NCI-H748 (cell line): ENCODE data around the gene SDF2L1.
"Not testable (repeated sequence)": the region's sequence is repeated elsewhere in the genome, so short reads cannot be mapped to it uniquely, and the experiment has no call there.

Source experiments
- DNase-seq: peaks from one replicate; lab custom pipeline; 2025; ENCODE audit not compliant: unreplicated experiment; lab: John Stamatoyannopoulos, UW

SDF2L1 gene

DNA sequence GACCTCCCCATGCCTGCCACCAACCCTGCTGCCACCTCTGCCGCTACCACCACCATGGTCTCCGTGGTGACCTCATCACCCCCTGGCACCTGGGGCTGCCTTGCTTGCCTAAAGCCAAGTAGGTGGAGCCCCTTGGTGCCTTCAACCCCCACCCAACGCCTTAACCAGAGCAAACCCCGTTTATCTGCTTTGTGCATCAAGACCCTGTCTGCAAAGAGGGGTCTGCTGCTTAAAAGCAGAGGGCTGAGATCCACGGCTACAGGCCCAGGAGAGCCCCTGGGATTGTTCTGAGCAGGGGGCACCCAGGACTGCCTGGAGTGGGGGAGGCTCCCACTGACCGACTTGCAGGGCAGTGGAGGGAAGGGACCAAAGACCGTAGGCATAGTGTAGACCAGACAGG is 18.8 kb downstream of the SDF2L1 start:
- no peak for DNase-seq

DNA sequence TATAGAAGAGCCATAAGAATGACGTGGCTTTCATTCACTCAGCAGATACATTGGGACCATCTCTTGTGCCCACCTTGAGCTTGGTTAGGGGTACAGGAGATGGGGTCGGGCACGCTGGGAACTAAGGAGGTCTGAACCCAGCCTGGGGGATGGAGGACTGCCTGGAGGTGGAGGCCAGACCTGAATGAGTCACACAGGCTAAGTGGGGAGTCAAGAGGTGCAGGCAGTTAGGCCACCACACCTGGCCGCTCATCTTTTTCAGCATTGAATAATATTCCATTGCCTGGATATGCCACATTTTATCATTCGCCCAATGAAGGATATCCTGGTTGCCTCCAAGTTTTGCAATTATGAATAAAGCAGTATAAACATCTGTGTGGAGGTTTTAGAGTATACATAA is 19.9 kb downstream of the SDF2L1 start:
- no peak for DNase-seq

DNA sequence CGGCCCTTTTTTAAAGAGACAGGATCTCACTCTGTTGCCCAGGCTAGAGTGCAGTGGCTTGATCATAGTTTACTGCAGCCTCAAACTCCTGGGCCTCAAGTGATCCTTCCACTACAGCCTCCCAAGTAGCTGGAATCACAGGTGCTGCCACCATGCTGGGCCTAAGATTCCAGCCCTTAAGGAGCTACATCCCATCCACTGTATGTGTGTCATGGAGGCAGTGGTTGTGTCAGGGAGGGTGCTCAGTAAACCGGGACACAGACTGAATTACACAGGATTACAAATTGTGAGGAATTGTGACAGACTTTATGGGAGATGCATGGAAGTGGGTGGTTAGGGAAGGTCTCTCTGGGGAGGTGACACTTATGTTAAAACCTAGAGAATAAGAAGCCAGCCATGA is 21.6 kb downstream of the SDF2L1 start:
- no peak for DNase-seq

DNA sequence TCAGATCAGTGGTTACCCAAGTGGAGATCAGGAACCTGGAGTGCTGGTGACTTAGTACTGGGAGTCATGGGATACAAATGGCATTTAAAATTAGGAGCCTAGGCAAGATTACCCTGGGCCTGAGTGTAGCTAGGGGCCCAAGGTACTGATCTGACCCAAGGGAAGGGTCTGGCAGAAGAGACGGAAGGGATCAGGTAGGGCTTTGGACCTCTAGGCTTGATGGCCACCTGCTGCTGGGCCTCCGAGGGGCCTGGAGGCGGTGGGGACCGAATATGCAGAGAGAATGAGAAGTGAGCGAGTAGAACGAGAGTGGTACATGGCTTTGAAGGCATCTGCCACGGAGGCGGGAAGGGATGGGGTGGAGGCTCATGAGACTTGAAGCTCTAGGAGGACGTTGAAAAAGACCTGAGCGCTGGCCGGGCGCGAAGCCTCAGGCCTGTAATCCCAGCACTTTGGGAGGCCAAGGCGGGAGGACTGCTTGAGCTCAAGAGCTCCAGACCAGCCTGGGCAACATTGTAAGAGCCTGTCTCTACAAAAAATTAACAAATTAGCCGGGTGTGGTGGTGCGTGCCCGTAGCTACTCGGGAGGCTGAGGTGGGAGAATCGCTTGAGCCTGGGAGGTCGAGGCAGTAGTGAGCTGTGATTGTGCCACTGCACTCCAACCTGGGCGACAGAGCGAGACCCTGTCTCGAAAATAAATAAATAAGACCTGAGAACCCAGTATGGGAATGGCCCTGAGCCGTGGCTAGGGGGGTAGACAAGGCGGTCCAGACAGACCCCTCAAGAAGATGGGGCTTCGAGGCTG is 23.1 kb downstream of the SDF2L1 start:
- no peak for DNase-seq

DNA sequence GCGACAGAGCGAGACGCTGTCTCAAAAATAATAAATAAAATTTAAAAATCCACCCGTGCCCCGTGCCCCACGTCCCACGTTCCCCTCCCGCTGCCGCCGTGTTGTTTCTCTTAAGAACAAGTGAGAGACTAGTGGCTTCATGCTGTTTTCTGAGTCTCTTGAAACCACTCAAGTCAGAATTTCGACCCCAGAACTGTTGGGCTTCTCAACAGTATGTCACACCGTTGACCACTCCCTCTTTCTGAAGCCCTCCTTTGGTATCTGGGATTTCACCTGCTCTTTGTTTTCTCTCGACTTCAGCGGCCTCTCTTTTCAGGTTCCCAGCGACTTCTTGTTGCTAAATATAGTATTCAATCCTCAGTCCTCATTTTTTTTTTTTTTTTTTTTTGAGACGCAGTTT is 24.7 kb downstream of the SDF2L1 start:
- DNase-seq: no peak

DNA sequence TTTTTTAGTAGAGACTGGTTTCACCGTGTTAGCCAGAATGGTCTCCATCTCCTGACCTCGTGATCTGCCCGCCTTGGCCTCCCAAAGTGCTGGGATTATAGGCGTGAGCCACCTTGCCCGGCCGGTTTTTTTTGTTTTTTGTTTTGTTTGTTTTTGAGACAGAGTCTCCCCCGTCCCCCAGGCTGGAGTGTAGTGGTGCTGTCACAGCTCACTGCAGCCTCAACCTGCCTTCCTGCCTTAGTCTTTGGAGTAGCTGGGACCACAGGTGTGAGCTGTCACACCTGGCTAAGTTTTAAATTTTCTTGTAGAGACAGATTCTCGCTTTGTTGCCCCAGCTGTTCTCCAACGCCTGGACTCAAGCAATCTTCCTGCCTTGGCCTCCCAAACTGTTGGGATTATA is 26.9 kb downstream of the SDF2L1 start:
- no peak for DNase-seq

DNA sequence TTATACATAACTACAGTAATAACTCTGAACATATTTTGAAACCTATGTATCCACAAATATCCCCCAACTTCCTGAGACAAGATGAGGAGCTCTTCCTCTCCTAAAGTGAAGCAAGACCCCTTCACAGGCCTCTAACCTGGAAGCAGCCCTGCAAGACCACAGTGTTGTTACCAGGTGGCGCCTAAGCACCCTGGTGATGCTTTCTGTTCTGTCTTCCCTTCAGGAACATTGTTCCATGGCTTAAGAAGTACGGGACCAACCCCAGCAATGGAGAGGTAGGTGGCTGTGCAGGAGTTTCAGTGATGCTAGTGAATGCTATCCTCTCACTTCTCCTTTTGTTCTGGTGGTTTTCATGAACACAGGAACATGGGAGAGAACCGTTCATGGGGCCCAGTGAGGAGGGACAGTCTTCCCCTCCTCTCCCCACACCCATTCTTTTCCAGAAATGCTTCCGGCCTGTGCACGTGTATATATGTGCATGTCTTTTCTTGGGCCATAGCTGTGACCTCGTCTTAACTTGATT is 30.1 kb downstream of the SDF2L1 start:
- DNase-seq: no peak

DNA sequence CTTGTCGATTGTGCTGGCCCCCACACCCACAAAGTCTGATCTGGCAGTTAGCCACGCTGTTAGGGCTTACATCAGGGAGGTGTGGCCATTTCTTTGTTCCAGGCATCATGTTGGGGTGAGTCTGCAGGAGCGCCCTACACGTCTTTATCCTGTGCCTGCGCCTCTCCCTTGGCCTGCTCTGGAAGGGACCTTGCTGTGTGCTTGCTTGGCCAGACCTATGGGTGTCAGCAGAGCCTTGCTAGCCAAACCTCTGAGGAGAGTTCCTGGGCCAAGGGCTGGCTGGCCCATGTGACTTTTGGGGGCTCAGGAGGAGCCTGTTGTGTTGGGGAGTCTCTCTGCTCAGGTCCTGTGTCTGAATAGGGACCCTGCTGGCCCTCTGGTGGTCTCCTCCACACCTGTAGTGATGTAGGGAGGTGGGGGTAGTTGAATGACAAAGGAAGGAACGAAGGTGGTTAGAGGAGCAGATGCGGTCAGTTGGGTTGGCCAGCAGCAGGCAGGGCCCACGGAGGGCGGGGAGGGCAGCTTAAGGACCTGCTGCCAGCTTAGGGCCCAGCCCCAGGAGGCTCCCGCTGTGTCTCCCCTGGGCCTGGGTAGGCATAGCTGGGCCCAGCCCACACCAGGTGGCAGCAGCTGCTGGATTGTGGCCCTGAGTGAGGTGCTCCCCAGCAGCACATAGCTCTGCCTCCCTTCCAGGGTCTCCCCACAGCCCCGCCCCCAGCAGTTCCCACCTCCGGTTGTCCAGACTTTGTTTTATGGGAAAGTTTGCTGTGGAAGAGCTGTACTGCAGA is 31.6 kb downstream of the SDF2L1 start:
- no peak for DNase-seq

DNA sequence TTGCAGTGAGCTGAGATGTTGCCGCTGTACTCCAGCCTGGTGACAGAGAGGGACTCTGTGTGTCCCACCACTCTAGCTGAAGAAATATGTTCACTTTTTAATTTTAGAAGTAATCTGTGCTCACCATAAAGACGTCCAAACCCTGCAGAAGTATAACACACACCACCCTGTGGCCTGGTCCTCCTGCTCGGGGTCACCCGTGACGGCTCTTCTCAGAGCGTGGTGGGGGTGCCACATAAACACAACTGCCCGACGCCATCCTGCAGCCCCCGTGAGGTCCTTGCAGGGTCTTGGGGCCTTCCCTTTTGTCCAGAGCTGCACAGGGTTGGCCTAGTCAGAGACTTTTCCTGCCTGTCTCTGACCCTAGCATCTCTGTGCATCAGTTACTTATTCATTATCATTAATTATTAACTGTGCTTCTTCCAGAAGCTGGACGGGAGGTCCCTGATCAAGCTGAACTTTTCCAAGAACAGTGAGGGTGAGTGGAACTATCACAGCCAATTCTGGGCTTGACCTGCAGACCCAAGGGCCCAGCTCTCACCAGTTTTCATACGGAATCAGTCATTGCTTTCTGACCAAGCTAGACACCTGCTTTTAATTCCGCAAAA is 32.6 kb downstream of the SDF2L1 start:
- DNase-seq: no peak

DNA sequence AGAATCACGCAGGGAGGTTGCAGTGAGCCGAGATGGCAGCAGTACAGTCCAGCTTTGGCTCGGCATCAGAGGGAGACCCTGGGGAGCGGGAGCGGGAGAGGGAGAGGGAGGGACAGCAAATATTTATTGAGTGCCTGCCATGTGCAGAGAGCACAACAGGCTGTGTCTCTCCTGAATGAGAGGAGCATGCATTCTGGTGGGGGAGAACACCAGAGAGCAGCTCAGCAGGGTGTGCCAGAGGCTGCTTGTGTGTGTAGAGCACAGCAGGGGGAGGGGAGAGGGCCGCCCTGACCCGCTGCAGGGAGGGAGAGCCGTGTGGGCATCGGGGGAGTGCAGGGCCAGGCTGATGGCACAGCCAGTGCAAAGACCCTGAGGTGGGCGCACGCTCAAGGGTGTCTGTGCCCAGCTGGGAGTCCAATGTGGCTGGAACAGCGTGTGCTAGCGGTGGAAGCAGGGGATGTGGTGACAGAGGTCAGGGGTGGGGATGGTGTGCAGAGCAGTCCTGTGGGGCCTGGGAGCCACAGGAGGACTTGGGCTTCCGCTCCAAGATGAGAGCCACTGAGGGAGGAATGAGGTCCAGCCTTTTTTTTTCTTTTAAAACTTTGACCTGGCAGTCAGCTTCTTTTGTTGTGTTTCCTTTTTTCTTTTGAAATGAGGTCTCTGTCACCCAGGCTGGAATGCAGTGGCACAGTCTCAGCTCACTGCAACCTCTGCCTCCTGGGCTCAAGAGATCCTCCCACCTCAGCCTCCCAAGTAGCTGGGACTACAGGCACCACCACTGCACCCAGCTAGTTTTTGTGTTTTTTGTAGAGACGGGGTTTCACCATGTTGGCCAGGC is 35.7 kb downstream of the SDF2L1 start:
- peak; percentile 4 for DNase-seq

DNA sequence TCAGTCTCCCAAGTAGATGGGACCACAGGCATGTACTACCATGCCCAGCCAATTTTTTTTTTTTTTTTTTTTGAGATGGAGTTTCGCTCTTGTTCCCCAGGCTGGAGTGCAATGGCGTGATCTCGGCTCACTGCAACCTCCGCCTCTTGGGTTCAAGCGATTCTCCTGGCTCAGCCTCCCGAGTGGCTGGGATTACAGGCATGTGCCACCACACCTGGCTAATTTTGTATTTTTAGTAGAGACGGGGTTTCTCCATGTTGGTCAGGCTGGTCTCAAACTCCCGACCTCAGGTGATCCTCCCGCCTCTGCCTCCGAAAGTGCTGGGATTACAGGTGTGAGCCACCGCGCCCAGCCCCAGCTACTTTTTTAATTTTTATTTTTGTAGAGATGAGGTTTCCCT is 36.7 kb downstream of the SDF2L1 start:
- not testable (repeated sequence) for DNase-seq

DNA sequence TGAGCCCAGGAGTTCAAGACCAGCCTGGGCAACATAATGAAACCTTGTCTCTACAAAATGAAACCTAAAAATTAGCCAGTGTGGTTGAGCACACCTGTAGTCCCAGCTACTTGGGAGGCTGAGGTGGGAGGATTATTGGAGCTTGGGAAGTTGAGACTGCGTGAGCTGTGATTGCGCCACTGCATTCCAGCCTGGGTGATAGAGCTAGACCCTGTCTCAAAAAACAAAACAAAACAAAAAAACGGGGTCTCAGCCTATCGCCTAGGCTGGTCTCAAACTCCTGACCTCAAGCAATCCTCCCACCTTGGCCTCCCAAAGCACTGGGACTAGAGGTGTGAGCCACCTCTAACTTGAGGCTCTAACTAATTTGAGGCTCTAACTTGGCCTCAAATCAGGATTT is 37.3 kb downstream of the SDF2L1 start:
- no peak for DNase-seq

DNA sequence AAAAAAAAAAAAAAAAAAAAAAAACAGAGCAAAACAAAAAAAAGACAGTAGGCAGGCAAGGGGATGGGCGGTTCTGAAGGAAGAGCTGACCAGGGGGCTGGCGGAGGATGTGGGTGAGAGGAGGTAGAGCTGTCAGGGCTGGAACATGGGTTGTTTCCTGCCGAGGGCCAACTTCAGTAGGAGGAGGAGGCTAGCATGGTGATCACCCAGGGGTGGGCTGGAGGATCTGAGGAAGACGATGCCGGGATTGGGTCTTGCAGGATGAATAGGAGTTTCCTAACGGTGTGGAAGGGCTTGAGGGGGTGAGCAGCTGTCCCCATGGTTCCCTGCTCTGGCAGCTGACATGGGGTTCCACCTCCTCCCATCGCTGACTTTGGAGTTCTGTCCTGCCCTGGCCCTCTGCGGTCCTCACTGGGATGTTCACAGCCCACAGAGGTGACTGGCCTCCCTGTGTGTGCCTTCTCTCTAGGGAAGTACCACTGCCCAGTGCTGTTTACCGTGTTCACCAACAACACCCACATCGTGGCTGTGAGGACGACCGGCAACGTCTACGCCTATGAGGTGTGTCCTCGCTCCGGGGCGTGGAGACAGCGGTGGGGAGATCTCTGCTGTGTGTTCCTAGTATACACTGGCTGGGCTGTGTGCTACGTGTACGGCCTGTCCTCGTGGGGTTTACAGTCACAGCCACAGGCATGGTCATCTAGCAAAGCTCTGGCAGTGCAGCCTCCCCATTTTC is 38.9 kb downstream of the SDF2L1 start:
- no peak for DNase-seq

DNA sequence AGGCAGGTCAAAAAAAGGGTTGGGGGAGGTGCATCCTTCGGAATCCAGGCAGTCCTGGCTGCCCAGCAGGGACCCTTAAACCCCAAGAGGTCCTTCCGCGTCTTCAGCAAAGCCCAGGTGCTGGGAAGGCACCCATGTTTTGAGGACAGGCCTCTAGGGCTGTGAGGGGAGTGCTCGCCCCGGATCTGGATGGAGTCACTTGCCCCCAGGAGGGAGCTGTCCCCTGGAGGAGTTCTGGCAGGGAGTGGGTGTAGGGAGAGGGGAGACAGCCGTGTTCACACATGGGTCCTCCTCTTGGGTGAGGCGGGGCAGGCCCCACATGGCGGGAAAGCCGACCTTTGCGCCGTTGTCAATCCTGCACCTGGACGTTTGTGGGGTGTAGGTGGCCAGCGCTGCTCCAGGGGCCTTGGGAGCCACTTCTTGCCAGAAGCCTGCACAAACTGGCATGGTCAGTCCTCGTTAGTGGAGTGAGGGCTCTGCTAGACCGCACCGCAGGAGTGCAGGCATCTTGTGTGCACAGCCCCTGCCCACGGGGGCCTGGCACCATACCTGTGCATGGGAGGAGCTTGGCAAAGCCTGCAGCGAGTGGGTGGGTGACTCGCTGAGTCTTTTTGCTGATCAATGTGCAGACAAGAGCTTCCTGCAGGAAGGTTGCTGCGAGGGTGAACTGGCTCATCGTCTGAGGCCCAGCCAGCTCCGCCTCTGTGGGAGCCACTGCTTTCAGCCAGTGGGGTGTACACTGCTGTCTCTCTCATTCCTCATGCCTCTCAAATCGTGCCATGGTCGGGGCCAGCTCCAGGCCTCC is 39.7 kb downstream of the SDF2L1 start:
- no peak for DNase-seq

DNA sequence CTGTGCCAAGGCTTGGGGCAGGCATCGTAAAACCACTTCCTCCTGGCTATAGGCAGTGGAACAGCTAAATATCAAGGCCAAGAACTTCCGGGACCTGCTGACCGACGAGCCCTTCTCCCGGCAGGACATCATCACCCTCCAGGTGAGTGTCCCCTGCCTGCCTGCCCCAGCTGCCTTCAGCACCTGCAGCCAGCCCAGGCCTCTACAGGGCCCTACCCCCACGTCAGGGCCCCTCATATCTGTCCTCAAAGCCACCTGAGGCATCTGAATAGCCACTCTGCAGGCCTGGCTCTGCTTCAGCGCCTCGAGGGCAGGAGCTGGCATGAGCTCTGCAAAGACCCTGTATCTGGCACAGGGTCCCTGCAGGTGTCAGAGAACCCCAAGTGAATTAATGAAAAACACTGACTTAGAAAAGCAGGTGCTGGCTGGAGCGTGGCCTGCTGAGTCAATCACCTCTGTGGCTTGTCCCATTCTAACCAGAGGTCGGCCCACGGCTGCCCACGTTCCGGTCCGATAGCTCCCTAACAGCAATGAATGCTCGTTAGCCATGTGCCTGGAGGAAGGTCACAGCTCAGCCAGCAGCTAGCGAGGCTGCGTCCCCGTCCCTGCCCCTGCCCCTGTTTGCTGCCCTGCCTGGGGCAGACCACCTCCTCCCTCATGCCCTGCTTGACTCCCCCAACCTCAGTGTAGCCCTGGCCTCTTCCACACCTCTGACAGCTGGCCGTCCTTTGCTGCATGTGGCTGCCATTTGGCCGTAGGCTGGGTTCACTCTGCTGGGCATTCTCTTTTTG is 40.5 kb downstream of the SDF2L1 start:
- DNase-seq: no peak

DNA sequence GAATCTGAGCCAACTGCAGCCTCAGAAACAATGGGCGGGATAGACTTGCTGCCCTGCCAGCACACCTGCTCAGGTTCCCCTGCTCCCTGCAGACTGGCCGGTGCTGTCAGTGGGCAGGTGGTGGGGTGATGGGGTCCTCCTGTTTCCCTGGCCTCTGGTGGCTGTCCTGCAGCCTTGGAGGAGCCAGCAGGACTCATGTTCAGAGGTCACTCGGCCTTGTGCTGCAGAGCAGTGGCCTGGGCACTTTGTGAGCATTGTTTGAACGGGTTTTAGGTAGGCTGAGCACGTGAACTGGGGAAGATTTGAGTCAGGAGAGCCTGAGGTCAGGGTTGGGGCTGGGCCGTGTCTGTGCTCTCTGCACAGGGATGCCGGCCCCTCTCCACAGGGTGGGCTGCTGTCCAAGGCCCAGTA is 41.3 kb downstream of the SDF2L1 start:
- DNase-seq: no peak

DNA sequence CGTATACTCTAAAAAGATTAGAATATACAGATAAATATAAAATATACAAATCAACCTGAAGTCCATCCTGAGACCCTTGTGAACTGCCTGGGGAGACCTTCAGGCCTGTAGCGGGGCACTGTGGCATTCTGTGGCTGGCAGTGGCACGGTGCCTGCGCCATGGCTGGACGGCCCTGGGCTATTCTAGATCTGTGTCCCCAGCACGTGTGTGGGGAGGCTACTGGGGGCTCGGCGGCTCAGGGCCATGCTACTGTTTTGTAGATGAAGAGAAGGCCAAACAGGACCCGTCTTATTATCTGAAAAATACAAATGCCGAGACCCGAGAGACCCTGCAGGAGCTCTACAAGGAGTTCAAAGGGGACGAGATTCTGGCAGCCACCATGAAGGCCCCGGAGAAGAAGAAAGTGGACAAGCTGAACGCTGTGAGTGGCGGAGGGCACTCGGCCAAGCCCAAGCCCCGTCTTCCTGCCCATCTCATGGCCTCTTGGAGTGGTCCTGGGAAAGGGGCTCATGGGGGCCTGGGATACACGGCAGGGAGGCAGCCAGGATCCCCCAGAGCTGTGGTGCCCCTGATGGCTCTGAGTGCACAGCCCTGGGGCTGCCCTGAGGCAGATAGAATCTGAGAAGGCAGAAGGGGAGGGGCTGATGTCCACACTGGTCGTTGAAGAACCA is 42.5 kb downstream of the SDF2L1 start:
- DNase-seq: no peak

DNA sequence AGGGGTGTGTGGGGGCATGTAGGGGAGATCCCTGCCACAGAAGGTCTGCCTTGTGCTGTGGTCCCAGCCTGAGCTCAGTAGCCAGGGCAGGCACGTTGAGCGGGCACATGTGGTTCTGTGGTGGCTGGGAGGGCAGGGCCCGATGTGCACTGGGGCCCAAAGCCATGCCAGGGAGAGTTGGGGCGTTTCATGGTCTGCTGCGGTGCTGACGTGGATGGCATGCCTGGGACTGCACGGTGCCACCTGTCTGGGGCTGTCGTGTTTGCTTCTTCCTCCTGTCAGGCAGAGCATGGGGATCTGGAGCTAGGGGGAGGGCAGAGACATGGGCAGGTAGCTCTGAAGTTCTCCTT is 43.0 kb downstream of the SDF2L1 start:
- no peak for DNase-seq
